Stimulated activated CD4-positive, alpha-beta T cell treated with anti-CD3 and anti-CD28 coated beads, TNF-alpha, amount 100 ng/mL, for 1 hour (primary cell): ENCODE measurements around the gene OBP2A.

Experiments used
- DNase-seq, 3 donors: peaks; one replicate each; pipeline ENCODE4 v3.0.0-alpha.2; 2020; ENCODE audit warnings: low read depth in 3 of 3, low spot score in 1 of 3

The OBP2A gene

DNA sequence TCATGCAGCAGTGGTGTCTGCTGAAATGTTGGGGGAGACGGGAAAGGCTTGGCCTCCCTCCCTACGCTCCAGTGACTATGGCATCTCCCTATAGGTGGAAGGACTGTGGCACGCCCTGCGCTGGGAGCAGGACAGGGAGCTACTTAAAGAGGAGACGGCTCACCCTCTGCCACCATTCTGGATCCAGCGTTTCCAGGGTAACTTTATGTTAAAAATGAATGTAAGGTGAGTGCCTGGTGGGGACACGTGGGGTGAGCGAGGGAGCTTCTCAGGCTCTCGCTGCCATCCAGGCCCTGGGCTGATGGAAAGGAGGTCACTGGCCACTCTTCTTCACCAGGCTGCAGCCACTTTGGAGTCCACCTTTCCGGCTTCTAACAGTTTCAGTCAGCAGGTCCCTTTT, 31.3 kb downstream of the OBP2A start:
- DNase-seq, result no peak

DNA sequence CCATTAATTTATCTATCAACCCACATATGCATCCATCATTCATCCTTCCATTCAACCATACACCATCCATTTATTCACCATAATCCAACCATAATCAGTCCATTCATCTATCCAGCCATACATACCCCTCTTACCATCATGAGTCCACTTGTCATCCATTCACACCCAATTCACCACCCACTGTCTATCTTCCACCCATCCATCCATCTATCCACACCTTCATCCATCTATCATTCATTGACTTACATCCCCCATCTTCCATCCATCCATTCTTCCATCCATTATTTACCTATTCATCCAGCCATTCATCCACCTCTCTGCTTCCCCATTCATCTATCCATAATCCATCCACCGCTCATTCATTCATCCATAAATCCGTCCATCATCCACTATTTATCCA, 33.4 kb downstream of the OBP2A start:
- no peak for DNase-seq

DNA sequence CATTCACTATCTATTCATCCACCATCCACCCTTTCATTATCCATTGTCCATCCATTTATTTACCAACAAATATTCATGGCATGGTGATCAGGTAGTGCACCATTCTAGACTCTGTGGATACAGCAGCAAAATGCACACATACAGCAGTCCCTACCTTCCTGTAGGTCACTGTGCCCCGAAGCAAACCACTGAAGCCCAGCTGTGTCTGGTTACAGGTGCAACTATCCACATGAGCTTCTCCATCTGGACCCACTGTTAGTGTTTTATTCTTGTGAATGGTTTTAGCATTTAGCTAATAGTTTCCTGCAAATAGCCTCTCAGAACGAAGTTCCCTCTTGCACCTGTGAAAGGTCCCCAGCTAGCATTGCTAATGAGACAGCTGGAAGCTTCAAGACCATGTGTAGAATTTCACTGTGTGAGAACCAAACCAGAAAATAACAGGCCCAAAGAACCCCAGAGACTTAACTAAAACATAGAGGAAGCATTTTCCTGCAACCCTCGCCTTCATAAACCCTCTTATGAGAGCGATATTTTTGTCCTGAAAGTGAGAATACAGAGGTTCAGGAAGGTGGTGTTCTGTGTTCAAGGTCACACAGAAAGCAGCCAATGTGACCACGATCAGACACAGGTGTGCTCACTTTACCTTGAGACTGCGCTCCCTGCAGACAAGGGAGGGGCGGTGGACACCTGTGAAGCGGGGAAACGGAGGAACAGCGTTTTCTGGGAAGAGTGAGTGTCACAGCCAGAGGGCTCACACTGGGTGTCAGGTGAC, 34.1 kb downstream of the OBP2A start:
- no peak for DNase-seq

DNA sequence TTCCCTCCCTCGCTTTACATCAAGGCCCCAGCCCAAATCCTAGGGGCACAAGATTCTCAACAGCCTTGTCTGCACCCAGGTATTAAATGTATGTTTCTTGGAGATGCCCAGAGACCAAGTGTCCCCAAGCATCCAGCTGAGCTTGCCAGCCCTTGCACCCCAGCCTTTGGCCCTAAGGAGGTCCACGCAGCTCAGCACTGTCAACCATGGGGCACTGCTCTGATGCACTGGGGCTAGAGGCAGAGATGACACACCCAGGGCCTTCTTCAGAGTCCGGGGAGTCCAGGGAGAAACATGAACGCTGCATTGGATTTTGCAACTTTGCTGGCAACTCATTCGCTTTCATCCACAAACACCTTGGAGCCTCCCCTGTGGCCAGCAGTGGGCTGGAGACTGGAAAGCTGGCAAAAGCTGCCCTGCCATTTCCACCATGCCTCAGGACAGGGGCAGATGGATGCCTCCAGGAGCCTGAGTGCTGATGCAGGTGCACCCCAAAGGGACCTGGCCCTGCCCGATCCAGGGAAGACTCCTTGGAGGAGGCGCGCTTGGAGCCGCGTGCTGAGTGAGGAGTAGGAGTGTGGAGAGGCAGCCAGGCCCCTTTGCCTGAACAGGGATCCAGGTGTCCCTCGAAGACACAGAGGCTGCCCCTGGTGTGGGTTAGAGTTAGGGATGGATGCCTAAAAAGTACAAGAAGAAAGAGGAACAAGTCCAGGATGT, 34.9 kb downstream of the OBP2A start:
- DNase-seq, result no peak

DNA sequence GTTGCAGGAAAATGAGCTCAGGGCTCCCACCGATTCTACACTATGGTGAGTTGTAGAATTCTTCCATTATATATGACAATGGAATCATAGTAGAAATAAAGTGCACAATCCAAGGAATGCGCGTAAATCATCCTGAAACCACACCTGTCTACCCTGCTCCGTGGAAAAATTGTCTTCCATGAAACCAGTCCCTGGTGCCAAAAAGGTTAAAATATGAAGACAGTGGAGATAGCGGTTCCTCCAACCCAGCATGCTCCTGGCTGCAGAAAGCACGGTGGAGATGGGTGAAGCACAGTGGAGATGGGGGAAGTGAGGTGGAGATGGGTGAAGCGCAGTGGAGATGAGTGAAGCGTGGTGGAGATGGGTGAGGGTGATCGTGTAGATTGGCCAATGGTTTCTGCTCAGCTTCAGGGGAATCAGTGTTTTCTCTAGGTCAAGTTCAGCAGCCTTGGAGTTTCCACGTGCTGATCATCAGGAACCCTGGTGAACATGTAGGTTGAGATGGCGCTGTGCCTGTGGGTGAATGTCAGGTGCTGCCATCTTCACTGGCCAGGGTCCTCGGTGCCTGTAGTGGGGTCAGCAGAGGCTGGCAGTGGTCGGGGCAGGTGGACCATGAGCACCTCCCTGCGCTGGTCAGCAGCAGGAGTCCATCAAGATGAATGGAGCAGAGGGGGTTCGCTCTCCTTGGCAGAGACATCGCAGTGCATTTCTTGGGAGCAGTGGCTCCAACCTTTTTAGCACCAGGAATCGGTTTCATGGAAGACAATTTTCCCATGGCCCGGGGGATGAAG, 35.9 kb downstream of the OBP2A start:
- no peak for DNase-seq

DNA sequence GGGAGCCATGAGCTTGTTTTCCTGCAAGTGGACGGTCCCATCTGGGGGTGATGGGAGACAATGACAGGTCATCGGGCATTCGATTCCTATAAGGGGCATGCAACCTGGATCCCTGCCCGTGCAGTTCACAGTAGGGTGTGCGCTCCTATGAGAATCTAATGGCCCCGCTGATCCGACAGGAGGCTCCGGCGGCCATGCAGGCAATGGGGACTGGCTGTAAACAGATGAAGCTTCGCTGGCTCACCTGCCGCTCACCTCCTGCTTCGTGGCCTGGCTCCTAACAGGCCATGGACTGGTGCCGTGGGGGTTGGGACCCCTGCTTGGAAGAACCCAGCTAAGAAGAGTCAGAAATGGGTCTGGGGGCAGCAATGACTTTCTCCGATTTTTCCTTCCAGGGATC, 36.6 kb downstream of the OBP2A start:
- DNase-seq, result no peak

DNA sequence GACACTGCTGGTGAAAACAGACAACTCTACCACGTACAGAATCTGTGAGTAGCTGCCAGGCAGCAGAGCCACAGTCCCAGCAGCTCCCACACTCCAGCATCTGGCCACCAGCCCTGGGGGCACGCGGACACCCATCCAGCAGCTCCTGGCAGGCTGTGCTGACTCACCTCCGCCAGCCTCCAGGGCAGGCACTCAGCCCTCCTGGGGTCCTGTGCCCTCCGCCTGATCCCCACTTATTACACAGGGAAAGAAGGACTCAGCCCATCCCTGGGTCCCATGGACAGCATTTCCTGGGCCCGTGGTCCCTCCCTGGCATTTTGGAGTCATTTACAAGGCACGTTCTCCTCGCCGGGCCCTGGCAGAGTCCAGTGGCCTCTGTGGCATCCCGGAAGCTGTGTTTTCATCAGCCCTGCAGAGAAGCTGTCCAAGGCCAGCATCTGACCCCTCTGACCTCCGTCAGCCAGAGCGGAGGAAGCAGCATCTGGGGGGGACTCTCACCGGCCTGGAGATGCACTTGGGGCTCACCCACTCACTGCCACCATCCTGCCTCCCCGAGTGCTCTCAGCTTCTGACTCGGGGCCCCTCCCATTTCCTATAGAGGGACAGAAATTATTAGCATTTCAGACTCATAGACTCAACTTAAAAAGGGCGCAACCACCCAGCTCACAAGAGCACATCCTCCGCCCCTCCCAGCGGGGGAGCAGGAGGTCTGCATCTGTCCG, 37.2 kb downstream of the OBP2A start:
- no peak for DNase-seq

DNA sequence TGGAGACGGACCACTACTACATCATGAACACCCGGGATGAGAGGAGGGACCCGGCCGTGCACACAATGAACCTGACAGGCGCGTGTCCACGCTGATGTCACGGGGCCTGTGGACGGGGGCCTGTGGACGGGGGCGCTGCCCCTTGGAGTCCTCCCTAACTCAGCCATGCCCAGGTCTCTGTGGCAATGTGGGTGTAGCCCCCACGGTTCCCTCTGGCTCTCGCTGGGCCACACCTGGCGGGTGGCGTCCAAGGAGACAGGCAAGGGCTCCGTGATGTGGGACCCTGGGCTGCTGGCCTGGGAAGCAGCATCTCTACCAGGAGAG, 37.7 kb downstream of the OBP2A start:
- DNase-seq, result no peak

DNA sequence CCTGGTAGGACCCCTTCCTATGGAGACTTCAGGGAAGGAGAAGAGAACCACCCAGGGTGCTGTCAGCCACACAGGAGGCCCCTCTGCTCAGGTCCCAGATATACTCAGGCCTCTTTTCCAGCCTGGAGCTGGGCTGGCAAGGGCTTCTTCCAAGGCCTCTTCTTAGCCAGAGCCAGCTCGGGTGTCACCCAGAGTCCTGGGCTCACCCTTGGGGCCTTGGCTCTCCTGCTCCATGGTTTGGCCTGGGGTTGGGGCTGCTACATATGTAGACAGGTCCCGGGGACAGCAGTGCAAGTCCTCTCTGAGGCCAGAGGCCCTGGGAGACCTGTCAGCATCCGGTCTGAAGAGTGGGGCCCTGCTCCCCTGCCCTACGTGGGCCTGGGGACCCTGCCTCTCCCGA, 38.4 kb downstream of the OBP2A start:
- no peak for DNase-seq

DNA sequence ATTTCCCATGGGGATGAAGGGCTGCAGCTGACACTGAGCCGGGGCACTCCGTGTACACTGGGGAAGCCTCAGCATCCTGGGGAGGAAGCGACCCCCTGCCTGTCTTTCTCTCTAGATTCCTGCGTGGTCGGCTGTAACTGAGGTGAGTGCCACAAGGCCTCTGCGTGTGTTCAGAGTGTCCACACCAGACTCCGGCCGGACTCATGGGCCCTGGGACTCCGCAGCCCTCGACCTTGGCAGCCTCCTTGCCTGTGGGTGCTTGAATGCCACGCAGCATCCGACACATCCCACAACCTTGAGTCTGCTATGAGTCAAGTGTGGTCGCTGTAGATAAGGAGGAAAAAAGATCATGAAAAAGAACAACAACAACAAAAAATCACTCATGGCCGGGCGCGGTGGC, 39.0 kb downstream of the OBP2A start:
- no peak for DNase-seq

DNA sequence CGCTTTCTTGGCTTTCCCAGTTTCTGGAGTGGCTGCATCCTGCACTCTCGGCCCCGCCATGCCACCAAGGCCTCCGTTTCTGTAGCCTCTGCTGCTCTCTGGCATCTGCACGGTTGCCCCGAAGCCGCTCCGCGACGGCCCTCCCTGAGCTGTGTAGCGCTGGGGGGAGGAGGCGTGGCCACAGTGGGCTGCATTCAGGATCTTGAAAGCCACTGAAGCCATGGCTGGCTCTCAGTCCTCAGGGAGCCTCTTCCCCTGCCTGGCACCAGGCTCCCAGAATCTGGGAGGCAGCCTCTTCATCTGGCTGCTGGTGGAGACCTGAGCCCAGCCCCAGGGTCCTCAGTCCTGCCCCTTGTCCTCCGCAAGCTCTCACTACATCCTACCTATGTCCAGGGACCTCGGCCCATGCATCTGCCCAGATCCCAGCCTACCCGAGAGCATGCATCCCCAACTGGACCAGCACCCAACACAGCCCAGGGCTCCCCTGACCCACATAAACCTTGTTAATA, 40.7 kb downstream of the OBP2A start:
- DNase-seq, result no peak

DNA sequence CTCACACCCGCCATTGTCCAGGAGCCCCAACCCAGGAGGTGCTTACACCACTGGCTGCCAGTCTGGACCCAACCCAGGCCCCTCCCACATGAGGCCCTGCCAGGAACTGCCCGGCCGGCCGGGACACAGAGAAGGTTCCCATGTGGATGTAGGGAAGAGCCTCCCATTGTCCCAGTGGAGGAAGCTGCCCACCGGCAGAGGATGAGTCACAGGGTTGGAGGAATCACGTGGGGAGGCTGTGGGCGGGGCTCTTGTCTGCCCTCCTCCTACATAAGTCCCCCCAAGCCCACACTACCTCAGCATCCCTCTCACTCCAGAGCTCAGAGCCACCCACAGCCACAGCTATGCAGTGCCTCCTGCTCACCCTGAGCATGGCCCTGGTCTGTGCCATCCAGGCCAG, 41.7 kb downstream of the OBP2A start:
- DNase-seq, result no peak

DNA sequence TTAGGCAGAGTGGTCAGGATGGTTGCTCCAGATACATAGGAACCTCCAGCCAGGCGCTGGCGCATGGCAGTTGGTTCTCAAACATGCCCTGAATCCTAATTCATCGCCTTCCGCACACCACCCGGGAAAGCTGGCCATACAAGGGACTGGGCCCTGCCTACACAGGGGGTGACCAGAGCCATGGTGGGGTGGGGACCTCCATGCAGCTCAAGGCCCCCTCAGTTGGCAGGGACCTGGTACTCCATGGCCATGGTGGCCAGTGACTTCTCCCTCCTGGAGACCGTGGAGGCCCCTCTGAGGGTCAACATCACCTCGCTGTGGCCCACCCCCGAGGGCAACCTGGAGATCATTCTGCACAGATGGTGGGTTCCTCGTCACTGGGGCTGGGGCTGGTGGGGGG, 42.4 kb downstream of the OBP2A start:
- DNase-seq, result no peak

DNA sequence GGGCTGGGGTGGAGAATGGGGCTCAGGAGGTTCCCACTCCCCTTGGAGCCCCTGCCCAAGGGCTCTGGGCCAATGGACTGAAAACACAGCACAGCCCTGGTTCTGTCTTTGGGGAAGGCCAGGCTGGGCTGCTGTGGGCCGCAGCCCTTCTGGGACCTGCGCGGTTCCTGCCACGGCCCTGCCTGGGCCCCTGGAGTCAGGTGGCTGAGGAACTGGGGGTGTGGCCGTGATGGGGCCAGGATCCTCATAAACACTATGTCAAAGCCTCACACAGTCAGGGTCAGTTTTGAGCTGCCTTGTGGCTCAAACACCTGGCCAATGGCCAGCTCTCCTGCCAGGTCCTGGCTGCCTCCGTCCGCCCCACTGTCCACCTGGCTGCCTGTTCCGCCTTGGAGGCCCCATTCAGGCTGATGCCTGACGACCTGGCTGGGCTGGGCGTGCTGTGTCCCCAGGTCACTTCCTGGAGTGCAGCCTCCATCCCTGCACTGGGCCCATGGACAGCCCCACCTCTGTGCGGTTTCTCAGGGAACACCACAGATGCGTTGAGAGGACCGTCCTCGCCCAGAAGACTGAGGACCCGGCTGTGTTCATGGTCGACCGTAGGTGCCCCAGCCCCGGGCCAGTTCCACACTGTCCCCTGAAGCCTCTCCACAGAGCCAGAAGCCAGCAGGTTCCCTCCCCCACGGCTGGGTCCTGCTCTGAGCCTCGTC, 43.1 kb downstream of the OBP2A start:
- DNase-seq, result no peak

DNA sequence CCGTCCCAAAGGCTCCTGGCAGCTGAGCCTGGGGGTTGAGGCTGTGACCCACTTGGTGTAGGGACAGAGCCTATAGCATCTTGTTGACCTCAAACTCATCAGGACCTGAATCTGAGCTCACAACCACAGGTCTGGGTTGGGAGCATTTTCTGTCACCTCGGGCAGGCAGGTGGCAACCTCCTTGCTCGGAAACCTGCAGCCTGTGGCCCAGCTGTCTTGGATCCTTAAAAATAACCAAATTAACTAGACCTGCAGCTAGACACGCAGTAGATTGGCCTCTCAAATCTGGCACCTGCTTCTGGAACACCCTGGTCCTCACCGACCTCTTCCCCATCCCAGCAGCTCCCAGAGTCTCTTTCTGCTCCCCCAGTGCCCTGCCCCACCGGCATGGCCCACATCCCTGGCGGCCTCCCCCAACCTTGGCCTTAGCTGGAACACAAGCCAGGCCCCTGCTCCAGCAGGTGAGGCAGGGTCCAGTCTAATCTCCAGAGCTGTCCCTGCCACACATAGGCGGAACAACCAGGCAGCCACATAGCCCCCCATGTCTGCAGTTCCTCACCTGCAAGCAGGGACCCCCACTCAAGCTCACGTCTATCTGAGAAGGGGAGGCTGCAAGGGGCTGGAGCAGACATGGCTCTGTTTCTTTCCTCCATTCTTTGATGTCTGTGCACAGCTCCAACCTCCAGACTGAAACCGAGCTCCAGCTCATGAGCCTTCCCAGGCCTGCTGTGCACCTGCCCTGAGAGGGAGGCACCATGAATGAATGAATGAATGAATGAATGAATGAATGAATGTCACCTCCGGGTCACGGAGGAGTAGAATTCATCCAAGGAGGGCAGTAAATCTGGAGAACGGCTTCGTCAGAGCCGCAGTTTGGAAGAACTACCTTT, 43.9 kb downstream of the OBP2A start:
- no peak for DNase-seq

DNA sequence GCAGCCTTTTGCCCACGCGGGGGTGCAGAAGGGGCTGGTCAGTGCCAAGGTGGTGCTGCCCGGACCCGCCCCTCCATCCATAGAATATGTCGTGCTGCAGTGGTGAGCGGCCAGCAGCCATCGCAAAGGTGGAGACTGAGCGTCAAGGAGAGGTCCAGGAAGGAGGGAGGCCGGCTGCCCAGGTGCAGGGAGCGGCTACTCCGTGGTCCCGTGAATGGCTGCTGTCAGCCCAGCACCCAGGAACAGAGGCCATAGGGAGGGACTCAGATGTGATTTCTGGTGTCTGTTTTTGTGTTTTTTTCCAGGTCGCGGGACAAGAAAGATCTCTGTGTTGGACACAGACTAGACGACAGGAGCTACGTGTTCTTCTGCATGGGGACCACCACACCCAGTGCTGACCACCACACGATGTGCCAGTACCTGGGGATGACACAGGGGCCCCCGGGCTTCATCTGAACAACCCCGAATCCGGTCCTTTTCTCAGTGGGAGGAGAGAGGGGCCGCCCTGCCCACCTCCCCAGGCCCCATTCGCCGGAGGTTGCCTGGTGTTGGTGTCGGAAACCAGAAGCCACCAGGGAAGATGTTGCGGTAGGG, 44.7 kb downstream of the OBP2A start:
- DNase-seq, result no peak

DNA sequence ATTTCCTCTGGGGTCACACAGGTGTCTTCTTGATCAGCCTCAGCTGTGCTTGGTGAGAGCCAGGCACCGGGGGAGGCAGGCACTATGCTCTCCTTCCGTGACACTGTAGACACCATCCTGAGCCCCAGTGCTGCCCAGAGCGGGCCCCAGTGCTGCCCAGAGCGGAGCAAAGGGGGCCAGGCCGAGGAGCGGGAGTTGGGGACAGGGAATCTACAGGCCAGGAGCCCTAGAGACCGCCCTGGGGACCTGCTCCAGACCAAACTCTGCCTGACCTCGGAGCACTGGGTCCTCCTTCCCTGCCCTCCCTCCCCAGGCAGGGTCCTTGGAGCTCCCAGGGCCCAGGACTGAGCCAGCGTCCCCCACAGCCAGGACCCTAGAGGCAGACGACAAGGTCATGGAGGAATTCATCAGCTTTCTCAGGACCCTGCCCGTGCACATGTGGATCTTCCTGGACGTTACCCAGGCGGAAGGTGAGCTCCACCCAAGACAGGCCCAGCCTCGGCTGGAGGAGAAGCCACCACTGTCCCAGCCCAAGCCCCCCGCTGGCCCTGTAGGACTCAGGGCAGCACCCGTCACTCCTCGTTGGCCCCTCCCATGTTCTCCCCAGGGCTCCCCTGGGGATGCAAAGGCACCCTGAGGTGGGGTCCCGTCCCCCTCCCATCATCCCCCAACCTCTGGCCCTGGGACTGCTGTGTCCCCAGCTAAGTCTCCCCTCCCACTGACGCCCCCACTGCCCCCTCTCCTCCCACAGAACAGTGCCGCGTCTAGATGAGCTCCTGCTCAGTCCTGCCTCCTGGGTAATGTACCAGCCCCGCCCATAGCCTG, 45.8 kb downstream of the OBP2A start:
- DNase-seq, result no peak

DNA sequence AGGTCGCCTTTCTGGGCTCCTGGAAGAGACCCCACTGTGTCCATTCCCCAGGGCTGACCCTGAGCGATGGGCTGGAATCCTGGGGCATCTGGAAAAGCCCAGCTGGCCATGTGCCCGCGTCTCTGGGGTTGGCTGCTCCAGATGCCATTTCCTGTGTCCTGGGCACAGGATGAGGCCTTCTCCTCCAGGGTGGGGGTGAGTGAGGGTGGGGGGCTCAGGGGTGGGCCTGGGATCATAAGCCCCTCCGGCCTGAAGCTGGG, 46.3 kb downstream of the OBP2A start:
- DNase-seq, result no peak

DNA sequence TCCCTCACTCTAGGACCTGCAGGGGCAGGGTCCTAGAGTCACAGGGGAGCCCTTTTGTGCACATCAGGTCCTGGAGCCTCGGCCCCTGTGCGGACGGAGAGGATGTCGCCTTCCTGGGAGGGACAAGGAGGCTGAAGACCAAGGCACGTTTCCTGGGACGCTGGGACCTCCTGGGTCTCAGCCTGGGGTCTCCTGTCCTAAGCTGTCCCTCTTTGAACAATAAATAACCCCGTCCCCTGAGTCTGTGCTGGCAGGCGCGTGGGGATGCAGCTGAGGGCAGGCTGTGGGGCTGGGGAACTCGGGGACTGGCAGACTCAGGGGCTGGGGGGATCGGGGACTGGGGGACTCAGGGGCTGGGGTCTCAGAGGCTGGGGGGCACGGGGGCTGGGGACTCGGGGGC, 46.7 kb downstream of the OBP2A start:
- DNase-seq, result no peak
